A204.1 (cell line): ENCODE results near the gene LCN10.

Source experiments
- FAIRE-seq: peaks from 2 replicates; lab custom pipeline; 2012; peaks lifted over from hg19 to GRCh38; lab: Jason Lieb, UNC

Gene LCN10

GRCh38 chr9:136738960-136739359, 3.8 kb downstream of the LCN10 start:
- FAIRE-seq: no peak

GRCh38 chr9:136735812-136736480, 6.8 kb downstream of the LCN10 start:
- no peak for FAIRE-seq

- FAIRE-seq: no peak
Measured at GRCh38 chr9:136734837-136735496, 7.8 kb downstream of the LCN10 start.

GRCh38 chr9:136733611-136734010, 9.1 kb downstream of the LCN10 start:
- FAIRE-seq: no peak

- no peak for FAIRE-seq
Measured at GRCh38 chr9:136732444-136733178, 10.1 kb downstream of the LCN10 start.

- no peak for FAIRE-seq
Measured at GRCh38 chr9:136729926-136730325, 12.8 kb downstream of the LCN10 start.

GRCh38 chr9:136729144-136729543, 13.6 kb downstream of the LCN10 start:
- no peak for FAIRE-seq

- no peak for FAIRE-seq
Measured at GRCh38 chr9:136728548-136729123, 14.1 kb downstream of the LCN10 start.

GRCh38 chr9:136728080-136728547, 14.6 kb downstream of the LCN10 start:
- FAIRE-seq: no peak

GRCh38 chr9:136726631-136727191, 16.0 kb downstream of the LCN10 start:
- FAIRE-seq: no peak

- FAIRE-seq: no peak
Measured at GRCh38 chr9:136726118-136726517, 16.6 kb downstream of the LCN10 start.

- FAIRE-seq: no peak
Measured at GRCh38 chr9:136725612-136726011, 17.1 kb downstream of the LCN10 start.

- no peak for FAIRE-seq
Measured at GRCh38 chr9:136724772-136725171, 18.0 kb downstream of the LCN10 start.

GRCh38 chr9:136723989-136724388, 18.8 kb downstream of the LCN10 start:
- FAIRE-seq: no peak

- no peak for FAIRE-seq
Measured at GRCh38 chr9:136723362-136723976, 19.3 kb downstream of the LCN10 start.

GRCh38 chr9:136722969-136723356, 19.8 kb downstream of the LCN10 start:
- no peak for FAIRE-seq

- FAIRE-seq: no peak
Measured at GRCh38 chr9:136722093-136722968, 20.4 kb downstream of the LCN10 start.

GRCh38 chr9:136721339-136722092, 21.2 kb downstream of the LCN10 start:
- no peak for FAIRE-seq

GRCh38 chr9:136720898-136721338, 21.8 kb downstream of the LCN10 start:
- no peak for FAIRE-seq

- FAIRE-seq: no peak
Measured at GRCh38 chr9:136720251-136720897, 22.4 kb downstream of the LCN10 start.
